Right ventricle myocardium inferior (tissue), 1 donor: ENCODE data around the gene PLS3. TPM values are rescaled to one million over a fixed set of nuclear protein-coding genes. Genes with fewer than 3 reads are reported as not detected.
A peak's percentile ranks its signal among the peaks of the same experiment; 100 is the strongest.
"Not testable (repeated sequence)": the region's sequence is repeated elsewhere in the genome, so short reads cannot be mapped to it uniquely, and the experiment has no call there.

ENCODE experiments used
- ATAC-seq: fragments of 200-7000 bp; cut with Tn5 transposase; one replicate; pipeline ENCODE4 v1.9.1; 2020; ENCODE audit warnings: mild to moderate bottlenecking, moderate library complexity
- DNase-seq: peaks from one replicate; pipeline ENCODE4 v3.0.0; 2021; ENCODE audit errors: missing footprints
- intact Hi-C: fragments of 100-400 bp; cut with DNase I; formaldehyde crosslinking; loops from one replicate; pipeline ENCODE4 v1.11.0; 2022
- total RNA-seq: library from RNA; stranded (reverse); fragmentation: NEBNext Ultra II Directional; extraction: Animal tissue kit (Norgen Biotek cat#: 25700); gene quantifications from one replicate; pipeline ENCODE4 v1.2.1, GENCODE V29; 2021
- donor health status: DM: no; HTN: yes; CAD: no; lungs with severe emphysema.

Gene PLS3
- total RNA-seq, 1 donor from 2014 or later, result 44.7 TPM

DNA sequence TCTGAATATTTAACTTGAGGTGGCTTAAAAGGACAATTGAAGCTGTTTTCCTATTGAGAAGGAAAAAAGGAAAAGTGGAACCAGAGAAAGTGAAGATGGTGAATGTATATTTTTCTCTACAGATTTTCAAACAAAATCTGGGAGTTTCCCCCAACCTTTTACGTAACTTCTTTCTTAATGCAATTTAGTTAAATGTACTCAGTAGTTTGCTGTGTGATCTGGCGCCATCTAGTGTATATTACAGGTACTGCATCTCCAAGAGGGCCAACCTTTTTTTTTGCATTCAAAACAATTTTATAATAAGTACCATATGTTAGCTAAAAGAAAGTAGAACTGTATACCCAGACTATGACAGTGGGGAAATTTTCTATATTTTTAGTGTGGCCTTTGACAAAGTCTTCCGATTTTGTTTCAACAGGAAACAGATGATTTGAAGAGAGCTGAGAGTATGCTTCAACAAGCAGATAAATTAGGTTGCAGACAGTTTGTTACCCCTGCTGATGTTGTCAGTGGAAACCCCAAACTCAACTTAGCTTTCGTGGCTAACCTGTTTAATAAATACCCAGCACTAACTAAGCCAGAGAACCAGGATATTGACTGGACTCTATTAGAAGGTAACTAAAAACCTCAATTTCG is 82.0 kb downstream of the PLS3 start:
- intact Hi-C loops, result loop anchor here (1.0 to 5.0 kb wide), 3 partner anchors 49 to 313 kb away; partner anchors contain the start of gene PLS3
- ATAC-seq (no peak), DNase-seq (no peak)

GRCh38 chrX:115644397-115644796 is 83.4 kb downstream of the PLS3 start:
- ATAC-seq, DNase-seq: not testable (repeated sequence)
- intact Hi-C loops, result loop anchor here (5.0 kb wide), 2 partner anchors 48 to 82 kb away; partner anchors contain the start of gene PLS3

- DNase-seq (no peak), ATAC-seq (peak; percentile 50)
- intact Hi-C loops, result no loop called here
Measured at GRCh38 chrX:115649461-115650063, 88.6 kb downstream of the PLS3 start.

GRCh38 chrX:115650449-115650848 is 89.5 kb downstream of the PLS3 start:
- intact Hi-C loops, result no loop called here
- ATAC-seq (no peak), DNase-seq (no peak)

DNA sequence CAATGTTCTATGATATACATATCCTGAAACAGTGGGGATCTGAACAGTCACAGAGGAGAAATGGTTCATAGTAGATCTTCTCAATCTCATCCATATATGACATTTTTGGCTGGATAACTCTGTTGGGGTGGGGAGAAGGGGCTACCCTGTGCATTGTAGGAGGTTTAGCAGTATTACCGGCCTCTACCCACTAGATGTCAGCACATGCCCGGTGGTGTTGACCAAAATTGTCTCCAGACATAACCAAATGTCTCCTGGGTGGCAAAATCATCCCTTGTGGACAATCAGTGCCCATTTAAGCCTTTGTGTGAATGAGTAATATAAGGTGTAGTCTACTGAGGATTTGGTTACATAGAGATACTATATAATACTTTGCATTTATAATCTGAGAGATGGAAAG is 89.9 kb downstream of the PLS3 start:
- DNase-seq, result no peak
- intact Hi-C loops, result no loop called here
- peak; percentile 50 for ATAC-seq

DNA sequence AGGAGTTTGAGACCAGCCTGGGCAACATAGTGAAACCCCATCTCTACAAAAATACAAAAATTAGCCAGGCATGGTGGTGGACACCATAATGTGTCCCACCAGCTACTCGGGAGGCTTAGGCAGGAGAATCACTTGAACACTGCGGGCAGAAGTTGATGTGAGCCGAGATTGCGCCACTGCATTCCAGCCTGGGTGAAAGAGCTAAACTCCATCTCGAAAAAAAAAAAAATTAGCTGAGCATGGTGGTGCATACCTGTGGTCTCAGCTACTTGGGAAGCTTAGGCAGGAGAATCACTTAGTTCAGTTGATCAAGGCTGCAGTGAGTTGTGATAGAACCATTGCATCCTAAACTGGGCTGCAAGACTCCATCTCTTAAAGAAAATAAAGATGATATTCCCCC is 91.2 kb downstream of the PLS3 start:
- intact Hi-C loops, result no loop called here
- DNase-seq (no peak), ATAC-seq (no peak)

- no peak for ATAC-seq
- intact Hi-C loops, result no loop called here
Measured at GRCh38 chrX:115665122-115665521, 104.1 kb downstream of the PLS3 start.

DNA sequence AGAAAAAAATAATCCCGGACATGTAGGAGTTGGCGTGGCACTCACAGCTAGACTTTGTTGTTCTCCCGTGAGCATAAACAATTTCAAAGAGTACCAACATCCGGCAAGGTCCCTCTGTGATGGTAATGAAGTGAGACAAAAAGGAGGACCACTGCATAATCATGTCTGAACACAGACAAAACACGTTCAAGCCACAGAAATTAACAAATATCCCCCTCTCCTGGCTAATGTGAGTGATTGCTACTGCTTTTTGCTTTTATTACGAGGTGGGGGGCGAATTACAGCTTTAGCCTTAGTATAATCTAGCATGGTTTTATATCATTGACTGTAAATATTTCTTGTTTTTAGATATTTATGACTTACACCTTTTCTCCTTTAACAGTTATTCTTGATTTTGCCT is 118.5 kb downstream of the PLS3 start:
- no peak for DNase-seq
- intact Hi-C loops, result no loop called here
- ATAC-seq, result no peak

More at GRCh38 chrX:115665122-115665521, 104.1 kb downstream of the PLS3 start:
- no peak for DNase-seq

- no peak for ATAC-seq
- intact Hi-C loops, result loop anchor here (5.0 kb wide), 1 partner anchor 355 kb away; no protein-coding TSS in a partner anchor
- DNase-seq, result no peak
Measured at GRCh38 chrX:115687595-115687994, 126.6 kb downstream of the PLS3 start.

DNA sequence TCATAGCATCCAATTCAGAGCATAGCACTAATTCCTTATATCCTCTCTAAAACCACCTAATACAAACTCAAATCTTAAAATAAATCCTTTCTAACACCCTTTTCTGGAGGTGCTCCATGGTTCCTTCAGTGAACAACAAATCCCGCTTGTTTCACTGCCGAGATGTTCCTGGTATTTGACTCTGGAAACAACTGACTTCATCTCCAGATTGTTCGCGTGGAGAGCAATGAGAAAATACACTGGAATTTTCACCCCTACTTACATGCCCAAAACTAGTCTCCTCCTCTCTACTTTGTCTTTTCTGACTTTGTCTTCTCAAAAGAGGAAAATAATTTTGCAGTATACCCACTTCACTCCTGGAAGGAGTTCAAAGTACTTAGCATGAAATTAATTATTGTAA is 129.0 kb downstream of the PLS3 start:
- DNase-seq, result no peak
- intact Hi-C loops, result loop anchor here (5.0 kb wide), 2 partner anchors 48 to 358 kb away; no protein-coding TSS in a partner anchor
- no peak for ATAC-seq

DNA sequence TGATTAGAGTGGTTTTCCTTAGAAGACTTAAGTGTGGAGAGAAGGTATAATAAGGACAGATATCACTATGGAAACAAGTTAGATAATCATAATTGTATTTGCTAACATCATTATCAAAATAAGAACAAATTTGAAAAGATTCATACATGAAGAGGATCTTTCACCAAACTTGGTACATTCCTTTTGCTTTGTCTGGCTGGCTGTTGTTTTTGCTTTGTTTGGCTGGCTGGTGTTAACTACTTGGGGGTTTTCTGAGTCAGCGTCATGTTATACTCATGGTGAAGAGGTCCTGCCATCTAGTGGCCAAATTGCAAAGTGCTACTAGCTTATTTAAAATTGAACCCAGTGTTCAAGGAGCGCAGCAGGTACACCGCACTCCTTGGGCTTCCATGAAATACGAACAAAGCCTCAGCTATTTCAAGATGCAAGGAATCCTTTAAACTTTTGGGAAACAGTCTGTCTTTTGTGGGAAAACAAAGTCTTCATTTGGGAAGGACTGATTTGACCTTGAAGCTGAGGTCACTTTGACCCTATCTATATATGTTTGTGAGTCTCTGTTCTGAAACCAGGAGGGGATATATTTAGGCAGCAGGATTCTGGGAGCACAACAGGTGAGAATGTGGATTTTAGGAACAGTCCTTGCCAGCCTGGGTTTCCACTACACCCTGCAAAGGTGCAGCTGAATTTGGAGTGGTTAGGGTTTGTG is 129.7 kb downstream of the PLS3 start:
- intact Hi-C loops, result loop anchor here (5.0 kb wide), 1 partner anchor 48 kb away; no protein-coding TSS in a partner anchor
- ATAC-seq, result peak; percentile 67
- DNase-seq, result no peak

DNA sequence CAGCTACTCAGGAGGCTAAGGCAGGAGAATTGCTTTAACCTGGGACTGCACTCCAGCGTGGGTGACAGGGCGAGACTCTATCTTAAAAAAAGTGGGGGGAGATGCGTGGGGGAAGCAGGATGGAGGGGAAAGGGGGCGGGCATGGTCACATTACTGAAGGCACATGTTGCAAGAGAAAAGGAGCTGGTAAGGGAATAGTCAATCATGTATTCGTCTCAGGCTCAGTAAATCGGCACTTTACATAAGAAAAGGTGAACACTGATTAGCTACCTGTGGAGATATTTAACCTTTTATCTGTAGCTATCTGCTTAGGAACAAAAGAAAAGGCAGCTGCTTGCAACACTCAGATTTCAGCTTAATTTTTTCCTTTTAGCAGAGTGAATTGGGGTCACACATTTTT is 132.5 kb downstream of the PLS3 start:
- DNase-seq (no peak), ATAC-seq (no peak)
- intact Hi-C loops, result loop anchor here (5.0 kb wide), 1 partner anchor 51 kb away; no protein-coding TSS in a partner anchor

DNA sequence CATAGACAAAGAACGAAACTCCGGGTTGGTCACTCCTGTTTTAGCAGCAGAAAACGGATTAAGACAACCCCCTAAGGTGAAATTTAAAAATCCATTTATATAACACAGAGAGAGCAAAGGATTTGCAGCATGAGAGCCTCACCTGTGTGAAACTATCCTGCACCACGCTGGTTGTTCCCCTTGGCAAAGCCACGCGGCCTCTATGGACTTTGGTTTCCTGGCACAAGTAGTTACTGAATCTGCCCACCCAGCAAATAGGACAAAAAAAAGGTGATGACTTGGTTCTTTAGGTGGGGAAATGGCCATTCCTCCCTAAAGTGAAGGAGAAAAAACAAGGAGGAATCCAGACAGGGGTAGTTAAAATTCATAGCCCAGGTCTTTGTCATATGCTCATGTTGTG is 133.1 kb downstream of the PLS3 start:
- intact Hi-C loops, result loop anchor here (5.0 kb wide), 1 partner anchor 52 kb away; no protein-coding TSS in a partner anchor
- DNase-seq (no peak), ATAC-seq (no peak)

DNA sequence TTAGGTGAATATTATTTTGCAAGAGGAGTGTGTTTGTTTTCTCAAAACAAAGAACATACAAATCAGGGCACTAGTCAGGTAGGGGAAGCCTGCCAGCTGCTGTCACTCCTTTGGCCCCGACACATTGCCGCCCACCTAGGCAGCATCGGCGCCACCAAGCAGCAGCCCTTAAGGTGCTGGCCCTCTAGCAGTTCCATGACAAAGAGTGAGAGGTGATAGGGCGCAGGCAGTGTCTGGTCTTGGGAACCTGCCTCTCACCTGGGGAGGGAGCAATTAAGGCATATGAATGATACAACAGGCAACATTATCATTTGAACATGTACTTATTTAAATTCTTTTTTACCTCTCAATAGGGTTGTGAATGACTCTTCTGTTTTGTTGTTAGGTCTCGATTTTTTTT is 135.1 kb downstream of the PLS3 start:
- intact Hi-C loops, result no loop called here
- DNase-seq (no peak), ATAC-seq (no peak)

DNA sequence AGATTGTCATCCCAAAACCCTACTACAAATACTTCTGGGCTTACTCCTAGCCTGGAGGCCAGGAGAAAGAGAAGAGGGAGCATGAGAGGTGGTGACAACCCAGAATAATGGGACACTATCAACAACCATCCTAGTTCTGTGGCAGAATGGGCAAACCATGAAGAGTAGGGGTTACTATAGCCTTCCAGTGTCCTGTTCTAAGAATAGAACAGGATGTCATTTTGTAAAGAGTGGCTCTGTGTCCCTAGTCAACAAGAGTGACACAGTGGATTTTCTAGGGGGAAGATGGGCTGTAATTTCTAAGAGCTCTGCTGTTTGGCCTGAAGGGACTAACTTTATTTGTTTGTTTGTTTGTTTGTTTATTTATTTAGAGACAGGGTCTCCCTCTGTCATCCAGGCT is 136.0 kb downstream of the PLS3 start:
- DNase-seq, result no peak
- intact Hi-C loops, result no loop called here
- no peak for ATAC-seq

GRCh38 chrX:115697806-115698205 is 136.8 kb downstream of the PLS3 start:
- no peak for DNase-seq
- no peak for ATAC-seq
- intact Hi-C loops, result no loop called here
